SK-N-MC (cell line): ENCODE data around the gene HBEGF.

ENCODE experiments used
- DNase-seq: peaks from one replicate; pipeline ENCODE4 v3.0.0-alpha.2; 2011; ENCODE audit warnings: low read depth, low spot score
- H3K27ac ChIP-seq: fragments of 200-600 bp; sonication (generic); 2 replicates; pipeline ENCODE4 v1.5.1; 2016; ENCODE audit warnings: mixed run types
- H3K36me3 ChIP-seq: fragments of 200-600 bp; sonication (generic); 2 replicates; pipeline ENCODE4 v1.6.1; 2017; ENCODE audit warnings: antibody characterized with exemption, low read length, mixed read lengths; ENCODE audit not compliant: insufficient read depth
- H3K4me3 ChIP-seq: fragments of 200-600 bp; sonication (generic); 2 replicates; pipeline ENCODE4 v1.5.1; 2016
- H3K9ac ChIP-seq: fragments of 200-600 bp; sonication (generic); 2 replicates; pipeline ENCODE4 v1.8.0; 2017; ENCODE audit warnings: mixed run types, mixed read lengths; ENCODE audit not compliant: insufficient read length
- H3K9me3 ChIP-seq: fragments of 200-600 bp; sonication (generic); 2 replicates; pipeline ENCODE4 v1.6.1; 2017; ENCODE audit warnings: low read depth, mild to moderate bottlenecking, antibody characterized with exemption, low read length, moderate library complexity, mixed read lengths
- EZH2 ChIP-seq: fragments of 200-600 bp; sonication (generic); IDR thresholded peaks from one replicate; pipeline ENCODE4 v1.6.1; 2017; ENCODE audit warnings: antibody characterized with exemption
- FOXP2 ChIP-seq: optimal IDR thresholded peaks from 2 replicates; pipeline ENCODE3; 2011; ENCODE audit warnings: mild to moderate bottlenecking, moderate library complexity; ENCODE audit not compliant: insufficient read depth; ENCODE audit errors: extremely low read length, control extremely low read depth
- POLR2AphosphoS5 ChIP-seq: IDR thresholded peaks from 2 replicates; pipeline ENCODE4 v1.6.1; 2012; ENCODE audit warnings: mild to moderate bottlenecking, low read depth, low read length, borderline replicate concordance

HBEGF gene

GRCh38 chr5:140331638-140332037 is 14.8 kb downstream of the HBEGF start:
- no peak overlapping the region for H3K4me3 ChIP-seq
- no peaks in the 10 kb centered on the region for H3K36me3 ChIP-seq
- no peaks in the 10 kb centered on the region for H3K9me3 ChIP-seq
- no peak overlapping the region for H3K9ac ChIP-seq
- no peak for TF ChIP-seq EZH2
- no peak for TF ChIP-seq FOXP2
- TF ChIP-seq POLR2AphosphoS5 = no peak
- DNase-seq = no peak
- no peak overlapping the region for H3K27ac ChIP-seq

- H3K9ac ChIP-seq = no peak overlapping the region
- H3K9me3 ChIP-seq = no peaks in the 10 kb centered on the region
- TF ChIP-seq FOXP2 = no peak
- TF ChIP-seq POLR2AphosphoS5 = no peak
- no peak for TF ChIP-seq EZH2
- H3K4me3 ChIP-seq = no peak overlapping the region
- DNase-seq = no peak
- H3K27ac ChIP-seq = peak overlapping the region; percentile 48; the same call in 1 of the 2 replicates
- H3K36me3 ChIP-seq = no peaks in the 10 kb centered on the region
Observed at GRCh38 chr5:140329739-140330481, 16.5 kb downstream of the HBEGF start.

- peak overlapping the region; percentile 65 for H3K9ac ChIP-seq
- no peaks in the 10 kb centered on the region for H3K36me3 ChIP-seq
- H3K9me3 ChIP-seq = no peaks in the 10 kb centered on the region
- no peak for DNase-seq
- H3K27ac ChIP-seq = peak overlapping the region; percentile 87
- TF ChIP-seq EZH2 (no peak), POLR2AphosphoS5 (no peak), FOXP2 (no peak)
- H3K4me3 ChIP-seq = peak overlapping the region; percentile 55
Observed at GRCh38 chr5:140328036-140328764, 18.2 kb downstream of the HBEGF start.

- Histone ChIP-seq H3K9me3 (no peaks in the 10 kb centered on the region), H3K36me3 (no peaks in the 10 kb centered on the region), H3K27ac (peak overlapping the region; percentile 87), H3K9ac (peak overlapping the region; percentile 65), H3K4me3 (peak overlapping the region; percentile 55)
- peak; percentile 90 for DNase-seq
- TF ChIP-seq FOXP2 = no peak
- TF ChIP-seq EZH2 = no peak
- no peak for TF ChIP-seq POLR2AphosphoS5
Observed at GRCh38 chr5:140327589-140327988, 18.8 kb downstream of the HBEGF start.

GRCh38 chr5:140325486-140325885 is 20.9 kb downstream of the HBEGF start:
- Histone ChIP-seq H3K9me3 (no peaks in the 10 kb centered on the region), H3K4me3 (no peak overlapping the region), H3K9ac (no peak overlapping the region), H3K36me3 (no peaks in the 10 kb centered on the region), H3K27ac (no peak overlapping the region)
- no peak for TF ChIP-seq POLR2AphosphoS5
- TF ChIP-seq EZH2 = no peak
- no peak for TF ChIP-seq FOXP2
- DNase-seq = no peak

- H3K9ac ChIP-seq = no peak overlapping the region
Observed at GRCh38 chr5:140324617-140325241, 21.7 kb downstream of the HBEGF start.

GRCh38 chr5:140324041-140324600 is 22.3 kb downstream of the HBEGF start:
- no peak for DNase-seq
- H3K4me3 ChIP-seq = no peak overlapping the region
- H3K27ac ChIP-seq = no peak overlapping the region
- no peak overlapping the region for H3K9ac ChIP-seq
- no peaks in the 10 kb centered on the region for H3K9me3 ChIP-seq
- no peak for TF ChIP-seq EZH2
- TF ChIP-seq FOXP2 = no peak
- H3K36me3 ChIP-seq = no peaks in the 10 kb centered on the region

More at GRCh38 chr5:140324617-140325241, 21.7 kb downstream of the HBEGF start:
- TF ChIP-seq EZH2 (no peak), FOXP2 (no peak)
- no peak overlapping the region for H3K27ac ChIP-seq
- no peaks in the 10 kb centered on the region for H3K9me3 ChIP-seq
- H3K36me3 ChIP-seq = no peaks in the 10 kb centered on the region
- no peak for DNase-seq
- no peak overlapping the region for H3K4me3 ChIP-seq
